HG02981 (cell line): ENCODE results near the gene TLCD5.

ENCODE experiments used
- ATAC-seq: cut with Tn5 transposase; IDR thresholded peaks from one replicate; pipeline ENCODE4 v1.9.1; 2021; ENCODE audit warnings: mild to moderate bottlenecking, moderate library complexity; ENCODE audit not compliant: unreplicated experiment

TLCD5 gene

GRCh38 chr11:120336641-120337354, 11.7 kb downstream of the TLCD5 start:
- ATAC-seq, result peak; percentile 35

- no peak for ATAC-seq
These were observed 12.4 kb downstream of the TLCD5 start for GRCh38 chr11:120337355-120338106.

- ATAC-seq, result no peak
These were observed 13.2 kb downstream of the TLCD5 start for GRCh38 chr11:120338107-120338933.

GRCh38 chr11:120339394-120339890, 14.3 kb downstream of the TLCD5 start:
- ATAC-seq, result no peak

- ATAC-seq, result no peak
These were observed 15.4 kb downstream of the TLCD5 start for GRCh38 chr11:120340529-120340928.

- ATAC-seq, result no peak
These were observed 17.1 kb downstream of the TLCD5 start for GRCh38 chr11:120342226-120342625.

- ATAC-seq, result no peak
These were observed 17.6 kb downstream of the TLCD5 start for GRCh38 chr11:120342678-120343077.

GRCh38 chr11:120343429-120343828, 18.3 kb downstream of the TLCD5 start:
- ATAC-seq, result no peak

- ATAC-seq, result peak; percentile 79
These were observed 19.4 kb downstream of the TLCD5 start for GRCh38 chr11:120344302-120345004.

GRCh38 chr11:120346233-120346632, 21.1 kb downstream of the TLCD5 start:
- no peak for ATAC-seq

GRCh38 chr11:120350637-120351036, 25.5 kb downstream of the TLCD5 start:
- no peak for ATAC-seq

- no peak for ATAC-seq
These were observed 27.3 kb downstream of the TLCD5 start for GRCh38 chr11:120352405-120352804.

GRCh38 chr11:120354068-120354467, 29.0 kb downstream of the TLCD5 start:
- ATAC-seq, result no peak

- no peak for ATAC-seq
These were observed 29.7 kb downstream of the TLCD5 start for GRCh38 chr11:120354779-120355178.

- ATAC-seq, result no peak
These were observed 32.5 kb downstream of the TLCD5 start for GRCh38 chr11:120357620-120358019.

- no peak for ATAC-seq
These were observed 33.6 kb downstream of the TLCD5 start for GRCh38 chr11:120358729-120359128.

- ATAC-seq, result no peak
These were observed 38.3 kb downstream of the TLCD5 start for GRCh38 chr11:120363436-120363835.

GRCh38 chr11:120365512-120365911, 40.4 kb downstream of the TLCD5 start:
- ATAC-seq, result no peak

- ATAC-seq, result no peak
These were observed 47.2 kb downstream of the TLCD5 start for GRCh38 chr11:120372296-120372695.

- no peak for ATAC-seq
These were observed 50.0 kb downstream of the TLCD5 start for GRCh38 chr11:120375076-120375475.
